ENCODE results near the gene FTCDNL1. TPM values are rescaled to one million over a fixed set of nuclear protein-coding genes. Genes with fewer than 3 reads are reported as not detected.

FTCDNL1 gene
- total RNA-seq, 1 donor from 2014 or later, result 2.7 TPM

DNA sequence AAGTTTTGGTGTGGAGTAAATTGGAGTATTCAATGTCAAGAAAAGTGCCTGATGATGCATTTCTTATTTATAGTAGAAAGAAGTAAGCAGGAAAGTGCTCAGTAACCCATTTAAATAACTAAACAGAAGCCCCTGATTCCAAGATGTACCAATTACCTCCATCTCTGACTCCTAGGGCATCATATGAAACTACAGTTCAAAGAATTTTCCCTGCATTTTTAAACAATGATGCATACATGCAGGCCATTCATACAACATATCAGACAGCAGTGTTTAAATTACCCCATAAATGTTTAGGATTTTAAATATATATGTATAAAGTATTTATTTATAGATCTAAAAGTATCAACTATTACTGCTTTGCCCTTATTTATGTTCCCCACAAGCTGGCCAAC is 36.2 kb downstream of the FTCDNL1 start:
- H3K27ac Mint-ChIP-seq, result no peak overlapping the region
- H3K27me3 ChIP-seq, result no peaks in the 10 kb centered on the region
- H3K27me3 Mint-ChIP-seq (ENCODE audit: insufficient read depth, low read depth), result no peaks in the 10 kb centered on the region
- H3K9ac ChIP-seq, result no peak overlapping the region
- no peak for TF ChIP-seq EZH2 (IDR thresholded peaks at IDR 0.05)
- TF ChIP-seq, protein P1, sequence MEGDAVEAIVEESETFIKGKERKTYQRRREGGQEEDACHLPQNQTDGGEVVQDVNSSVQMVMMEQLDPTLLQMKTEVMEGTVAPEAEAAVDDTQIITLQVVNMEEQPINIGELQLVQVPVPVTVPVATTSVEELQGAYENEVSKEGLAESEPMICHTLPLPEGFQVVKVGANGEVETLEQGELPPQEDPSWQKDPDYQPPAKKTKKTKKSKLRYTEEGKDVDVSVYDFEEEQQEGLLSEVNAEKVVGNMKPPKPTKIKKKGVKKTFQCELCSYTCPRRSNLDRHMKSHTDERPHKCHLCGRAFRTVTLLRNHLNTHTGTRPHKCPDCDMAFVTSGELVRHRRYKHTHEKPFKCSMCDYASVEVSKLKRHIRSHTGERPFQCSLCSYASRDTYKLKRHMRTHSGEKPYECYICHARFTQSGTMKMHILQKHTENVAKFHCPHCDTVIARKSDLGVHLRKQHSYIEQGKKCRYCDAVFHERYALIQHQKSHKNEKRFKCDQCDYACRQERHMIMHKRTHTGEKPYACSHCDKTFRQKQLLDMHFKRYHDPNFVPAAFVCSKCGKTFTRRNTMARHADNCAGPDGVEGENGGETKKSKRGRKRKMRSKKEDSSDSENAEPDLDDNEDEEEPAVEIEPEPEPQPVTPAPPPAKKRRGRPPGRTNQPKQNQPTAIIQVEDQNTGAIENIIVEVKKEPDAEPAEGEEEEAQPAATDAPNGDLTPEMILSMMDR (IDR thresholded peaks at IDR 0.05), result no peak
- no peak for TF ChIP-seq EZH2phosphoT487 (IDR thresholded peaks at IDR 0.05)
- no peak overlapping the region for H2AFZ ChIP-seq (replicated peaks)
- no peaks in the 10 kb centered on the region for H3K36me3 ChIP-seq
- no peaks in the 10 kb centered on the region for H4K20me1 ChIP-seq (ENCODE audit: low read depth)
- H3F3A ChIP-seq (ENCODE audit: low read depth), result no peaks in the 10 kb centered on the region
- peaks cover 8% of the 10 kb centered on the region for H3K4me1 Mint-ChIP-seq
- H3K4me3 Mint-ChIP-seq, result no peak overlapping the region
- H3K79me2 ChIP-seq (ENCODE audit: low read depth), result no peaks in the 10 kb centered on the region
- H3K4me1 ChIP-seq, result no peaks in the 10 kb centered on the region
- H3K27ac ChIP-seq, result no peak overlapping the region
- no peak overlapping the region for H3K4me3 ChIP-seq
- H3K9me3 ChIP-seq (ENCODE audit: low read depth), result no peaks in the 10 kb centered on the region
- H3K4me2 ChIP-seq, result no peak overlapping the region
- H3K9me3 Mint-ChIP-seq, result no peaks in the 10 kb centered on the region
- H3K36me3 Mint-ChIP-seq, result no peaks in the 10 kb centered on the region
- no peak for DNase-seq (ENCODE audit: low spot score)

DNA sequence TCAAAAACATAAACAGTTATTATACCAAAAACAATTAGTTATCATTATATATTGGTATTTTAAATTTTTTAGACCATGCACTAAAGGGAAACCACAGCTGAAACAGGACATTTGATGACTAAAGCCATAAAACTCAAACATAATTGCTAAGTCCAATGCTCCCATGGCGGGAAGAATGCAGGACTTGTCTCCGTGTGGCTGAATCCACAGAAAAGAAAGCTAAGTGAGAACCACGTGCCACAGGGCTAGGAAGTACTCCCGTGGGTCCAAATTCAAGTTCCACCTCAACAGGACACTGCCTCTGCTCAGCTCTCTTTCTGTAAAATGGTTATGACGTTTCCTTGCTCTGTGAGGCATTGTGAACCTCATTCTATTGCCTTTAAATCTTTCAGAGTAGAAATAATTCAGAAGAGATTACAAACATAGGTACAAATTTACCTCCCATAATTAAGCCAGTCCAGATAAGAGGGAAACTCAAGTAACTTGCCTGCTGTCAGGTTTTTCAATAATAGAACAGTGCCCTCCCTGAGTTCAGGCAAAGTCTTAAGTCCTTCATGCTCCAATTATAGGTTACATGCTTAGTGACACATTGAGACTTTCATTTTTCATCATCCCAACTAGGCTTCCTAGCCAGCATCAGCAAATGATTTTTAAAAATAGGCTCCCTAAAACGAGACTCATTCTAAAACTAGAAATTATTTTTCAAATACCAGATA is 36.7 kb downstream of the FTCDNL1 start:
- Histone ChIP-seq H3K36me3 (no peaks in the 10 kb centered on the region), H3K4me3 (no peak overlapping the region), H3K27me3 (no peaks in the 10 kb centered on the region), H3K9me3 (ENCODE audit: low read depth) (no peaks in the 10 kb centered on the region), H4K20me1 (ENCODE audit: low read depth) (no peaks in the 10 kb centered on the region), H2AFZ (replicated peaks) (no peak overlapping the region), H3K4me1 (no peaks in the 10 kb centered on the region), H3K9ac (no peak overlapping the region), H3K27ac (no peak overlapping the region), H3F3A (ENCODE audit: low read depth) (no peaks in the 10 kb centered on the region), H3K4me2 (no peak overlapping the region), H3K79me2 (ENCODE audit: low read depth) (no peaks in the 10 kb centered on the region)
- peaks cover 8% of the 10 kb centered on the region for H3K4me1 Mint-ChIP-seq
- no peak overlapping the region for H3K27ac Mint-ChIP-seq
- DNase-seq (ENCODE audit: low spot score), result no peak
- no peak for TF ChIP-seq EZH2phosphoT487 (IDR thresholded peaks at IDR 0.05)
- TF ChIP-seq EZH2 (IDR thresholded peaks at IDR 0.05), result no peak
- TF ChIP-seq, protein P1 (IDR thresholded peaks at IDR 0.05), result no peak
- no peaks in the 10 kb centered on the region for H3K27me3 Mint-ChIP-seq (ENCODE audit: insufficient read depth, low read depth)
- H3K36me3 Mint-ChIP-seq, result no peaks in the 10 kb centered on the region
- H3K9me3 Mint-ChIP-seq, result no peaks in the 10 kb centered on the region
- H3K4me3 Mint-ChIP-seq, result no peak overlapping the region

DNA sequence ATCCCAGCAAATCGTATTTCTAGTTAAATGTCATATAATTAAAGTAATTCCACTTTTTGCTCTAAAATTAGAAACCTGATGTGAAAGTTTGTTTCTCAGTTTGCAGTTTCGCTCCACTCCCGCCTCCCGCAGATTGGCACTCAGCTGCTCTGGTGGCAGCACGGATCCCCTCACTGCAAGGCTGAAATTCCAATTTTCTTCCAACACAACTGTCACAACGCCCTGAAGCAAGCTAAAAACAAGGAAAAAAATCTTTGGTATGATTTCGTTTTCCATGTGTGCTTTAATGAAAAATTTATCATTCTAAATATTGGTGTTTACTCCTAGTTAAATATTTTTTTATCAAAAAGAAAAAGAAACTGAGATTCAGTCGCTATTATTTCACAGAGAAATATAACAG is 38.5 kb downstream of the FTCDNL1 start:
- peaks cover 6% of the 10 kb centered on the region for H3K4me1 Mint-ChIP-seq
- no peak overlapping the region for H3K9ac ChIP-seq
- H3K27ac ChIP-seq, result no peak overlapping the region
- H3K9me3 Mint-ChIP-seq, result no peaks in the 10 kb centered on the region
- no peaks in the 10 kb centered on the region for H3K4me1 ChIP-seq
- no peak overlapping the region for H3K4me3 Mint-ChIP-seq
- H3K79me2 ChIP-seq (ENCODE audit: low read depth), result no peaks in the 10 kb centered on the region
- H3K27me3 ChIP-seq, result no peaks in the 10 kb centered on the region
- no peak overlapping the region for H2AFZ ChIP-seq (replicated peaks)
- H3K9me3 ChIP-seq (ENCODE audit: low read depth), result no peaks in the 10 kb centered on the region
- H3K36me3 ChIP-seq, result no peaks in the 10 kb centered on the region
- TF ChIP-seq EZH2 (IDR thresholded peaks at IDR 0.05) (no peak), EZH2phosphoT487 (IDR thresholded peaks at IDR 0.05) (no peak)
- TF ChIP-seq, protein P1 (IDR thresholded peaks at IDR 0.05), result no peak
- no peak overlapping the region for H3K4me2 ChIP-seq
- H4K20me1 ChIP-seq (ENCODE audit: low read depth), result no peaks in the 10 kb centered on the region
- H3K36me3 Mint-ChIP-seq, result no peaks in the 10 kb centered on the region
- peak overlapping the region; percentile 7 for H3K27ac Mint-ChIP-seq
- no peaks in the 10 kb centered on the region for H3F3A ChIP-seq (ENCODE audit: low read depth)
- no peaks in the 10 kb centered on the region for H3K27me3 Mint-ChIP-seq (ENCODE audit: insufficient read depth, low read depth)
- no peak overlapping the region for H3K4me3 ChIP-seq
- DNase-seq (ENCODE audit: low spot score), result no peak

All from neural progenitor cell (in vitro differentiated cells).